GM19025 (cell line): ENCODE measurements around the gene RBPMS2.

Source experiments
- ATAC-seq: cut with Tn5 transposase; IDR thresholded peaks from one replicate; pipeline ENCODE4 v1.9.1; 2021; ENCODE audit warnings: mild to moderate bottlenecking, low read depth, moderate library complexity; ENCODE audit not compliant: unreplicated experiment

The RBPMS2 gene

DNA sequence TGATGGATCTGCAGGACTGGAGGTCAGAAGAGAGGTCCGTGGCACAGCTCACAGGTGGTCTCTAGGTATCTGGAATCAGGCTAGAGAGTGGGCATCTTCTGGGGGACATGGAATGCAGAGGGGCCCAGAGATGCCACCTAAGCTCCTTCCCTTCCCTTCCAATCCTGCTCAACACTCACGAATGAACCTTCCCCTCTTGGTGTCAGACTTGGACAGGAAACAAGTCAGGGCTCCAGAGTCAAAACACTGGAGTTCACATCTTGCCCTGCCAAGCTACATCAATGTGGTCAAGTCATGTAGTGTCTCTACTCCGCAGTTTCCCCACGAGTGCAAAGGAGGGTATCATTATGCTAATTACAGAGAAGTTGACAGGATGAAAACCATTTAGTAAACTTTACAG, 16.0 kb upstream of the RBPMS2 start:
- no peak for ATAC-seq

DNA sequence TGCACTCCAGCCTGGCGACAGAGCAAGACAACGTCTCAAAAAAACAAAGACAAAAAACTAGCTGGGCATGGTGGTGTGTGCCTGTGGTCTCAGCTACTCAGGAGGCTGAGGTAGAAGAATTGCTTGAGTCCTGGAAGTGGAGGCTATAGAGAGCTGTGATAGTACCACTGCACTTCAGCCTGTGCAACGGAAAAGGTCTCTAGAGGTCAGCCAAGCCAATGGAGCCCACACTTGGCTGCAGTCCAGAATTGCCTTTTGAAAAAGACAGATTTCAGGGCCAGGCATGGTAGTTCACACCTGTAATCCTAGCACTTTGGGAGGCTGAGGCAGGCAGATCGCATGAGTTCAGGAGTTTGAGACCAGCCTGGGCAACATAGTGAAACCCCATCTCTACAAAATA, 8.4 kb upstream of the RBPMS2 start:
- no peak for ATAC-seq

- ATAC-seq: no peak
These were observed 7.4 kb upstream of the RBPMS2 start for GRCh38 chr15:64782751-64783150.

GRCh38 chr15:64781299-64781698, 5.9 kb upstream of the RBPMS2 start:
- ATAC-seq: no peak

- no peak for ATAC-seq
These were observed 5.3 kb upstream of the RBPMS2 start for GRCh38 chr15:64780600-64781156.

DNA sequence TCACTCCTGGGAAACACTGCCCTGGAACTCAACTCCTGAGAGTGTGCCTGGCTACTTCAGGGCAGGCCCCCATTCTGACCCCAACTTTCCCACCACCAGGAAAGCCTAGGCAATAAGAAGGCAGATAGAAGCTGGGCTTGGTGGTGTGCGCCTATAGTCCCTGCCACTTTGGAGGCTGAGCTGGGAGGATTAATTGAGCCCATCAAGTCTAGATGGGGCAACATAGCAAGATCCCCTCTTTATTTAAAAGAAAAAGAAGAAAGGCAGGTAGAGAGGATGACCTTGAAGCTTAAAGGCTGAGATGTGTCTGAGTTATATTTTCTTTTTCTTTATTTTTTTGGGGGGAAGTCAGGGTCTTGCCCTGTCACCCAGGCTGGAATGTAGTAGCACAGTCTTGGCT, 4.2 kb upstream of the RBPMS2 start:
- ATAC-seq: no peak

GRCh38 chr15:64779024-64779423, 3.6 kb upstream of the RBPMS2 start:
- no peak for ATAC-seq

- ATAC-seq: no peak
These were observed 1.0 kb upstream of the RBPMS2 start for GRCh38 chr15:64776402-64776786.

DNA sequence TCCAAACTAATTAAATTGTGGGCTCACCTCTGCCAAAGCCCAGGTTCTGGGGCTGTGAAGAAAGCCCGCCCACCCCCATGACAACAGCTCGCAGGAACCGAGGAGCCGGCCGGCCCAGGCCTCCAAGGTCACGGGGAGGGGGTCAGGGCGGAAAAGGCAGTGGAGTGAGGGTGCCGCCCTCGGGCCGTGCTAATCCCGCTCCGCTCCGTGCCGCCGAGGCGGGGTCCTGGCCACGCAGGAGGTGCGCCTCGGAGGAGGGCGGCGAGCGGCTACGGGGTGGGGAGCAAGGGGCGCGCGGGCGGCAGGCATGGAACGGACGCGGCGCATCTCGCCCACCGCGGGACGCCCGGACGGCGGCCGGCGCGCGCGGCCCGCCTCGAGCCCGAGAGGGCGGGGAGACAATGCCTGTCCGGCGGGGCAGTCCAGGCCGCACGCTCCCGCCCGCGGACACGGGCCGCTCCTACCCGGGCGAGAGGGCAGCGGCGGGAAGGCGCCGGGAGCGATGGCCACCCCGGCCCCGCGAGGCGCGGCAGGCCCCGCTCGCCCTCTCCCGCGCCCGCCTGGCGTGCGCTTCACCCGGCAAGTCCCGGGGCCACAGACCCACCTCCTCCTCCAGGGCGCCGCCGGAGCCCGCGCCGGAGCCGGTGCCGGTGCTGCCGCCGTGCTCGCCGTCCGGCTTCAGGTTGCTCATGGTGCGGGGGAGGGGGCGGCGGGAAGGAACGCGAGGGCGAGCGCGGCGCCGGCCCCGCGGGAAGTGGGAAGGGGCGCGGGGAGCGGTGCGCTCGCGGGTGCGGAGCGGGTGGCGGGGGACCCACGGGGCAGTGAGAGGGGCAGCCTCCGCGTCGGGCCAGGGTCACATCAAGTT, 528 bp downstream of the RBPMS2 start:
- ATAC-seq: no peak

DNA sequence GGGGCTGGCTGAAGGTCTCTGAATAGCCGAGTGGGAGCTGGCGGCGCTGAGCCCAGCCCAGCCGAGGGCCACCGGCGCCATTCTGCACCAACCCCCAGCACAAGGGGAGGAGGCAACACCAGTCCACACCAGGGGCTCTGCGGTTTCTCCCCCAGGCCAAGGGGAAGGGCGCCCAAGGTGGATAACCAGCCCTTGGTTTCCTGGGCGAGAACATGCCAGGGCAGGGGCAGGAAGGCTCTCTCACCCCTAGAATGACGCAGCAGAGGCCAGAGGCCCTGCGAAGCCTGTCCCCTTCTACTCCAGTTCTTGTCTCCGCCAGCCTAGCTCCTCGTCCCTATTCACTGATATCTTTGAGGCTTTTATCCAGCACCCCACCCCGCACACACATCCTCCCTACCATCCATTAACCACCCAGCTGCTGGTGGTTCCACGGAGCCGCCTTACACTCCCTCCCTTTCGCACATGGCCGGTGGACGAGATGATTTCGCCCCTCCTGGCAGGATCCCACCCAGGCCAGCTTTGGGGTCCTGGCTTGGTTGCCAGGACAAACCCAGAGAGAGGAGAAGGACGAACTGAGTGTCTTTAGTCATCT, 1.3 kb downstream of the RBPMS2 start:
- ATAC-seq: no peak

GRCh38 chr15:64773606-64774005, 1.8 kb downstream of the RBPMS2 start:
- no peak for ATAC-seq

DNA sequence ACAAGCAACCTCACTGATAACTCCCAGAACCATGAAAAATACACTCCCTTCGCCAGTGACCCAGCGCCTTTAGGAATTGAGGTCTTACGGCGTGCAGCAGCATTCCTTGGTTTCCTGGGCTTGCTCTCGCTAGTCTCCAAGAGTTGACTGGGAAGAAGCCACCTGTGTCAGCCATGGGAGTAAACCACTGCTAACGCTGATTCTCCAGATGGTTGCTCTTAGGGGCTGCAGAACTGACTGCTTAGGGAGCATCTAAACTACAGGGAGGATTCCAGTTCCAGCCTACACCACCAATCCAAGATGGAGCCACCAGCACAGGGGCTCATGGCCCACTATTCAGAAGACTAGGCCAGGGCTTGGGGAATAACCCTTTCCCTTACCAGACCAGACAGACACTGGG, 2.4 kb downstream of the RBPMS2 start:
- no peak for ATAC-seq

GRCh38 chr15:64772488-64772887, 2.9 kb downstream of the RBPMS2 start:
- no peak for ATAC-seq

DNA sequence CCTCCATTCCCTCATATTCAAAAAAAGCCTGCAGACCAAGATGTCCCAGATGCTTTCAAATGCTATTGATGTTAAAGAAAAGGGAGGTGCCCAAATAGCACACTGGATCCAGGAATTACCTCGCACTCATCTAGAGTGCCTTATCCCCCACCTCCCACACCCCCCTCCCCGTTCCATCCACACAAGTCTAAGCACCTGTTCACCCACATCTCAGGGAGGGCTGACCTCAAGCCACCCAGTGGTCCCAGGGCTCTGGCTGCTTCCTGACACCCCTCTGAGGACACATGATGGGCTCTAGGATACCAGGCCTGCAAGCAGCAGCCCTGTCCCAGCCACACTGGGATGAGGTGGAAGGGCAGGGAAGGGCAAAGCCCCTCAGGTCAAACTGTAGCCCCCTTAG, 4.8 kb downstream of the RBPMS2 start:
- ATAC-seq: no peak

GRCh38 chr15:64767203-64767602, 8.2 kb downstream of the RBPMS2 start:
- ATAC-seq: no peak

- ATAC-seq: no peak
These were observed 9.3 kb downstream of the RBPMS2 start for GRCh38 chr15:64766058-64766457.

DNA sequence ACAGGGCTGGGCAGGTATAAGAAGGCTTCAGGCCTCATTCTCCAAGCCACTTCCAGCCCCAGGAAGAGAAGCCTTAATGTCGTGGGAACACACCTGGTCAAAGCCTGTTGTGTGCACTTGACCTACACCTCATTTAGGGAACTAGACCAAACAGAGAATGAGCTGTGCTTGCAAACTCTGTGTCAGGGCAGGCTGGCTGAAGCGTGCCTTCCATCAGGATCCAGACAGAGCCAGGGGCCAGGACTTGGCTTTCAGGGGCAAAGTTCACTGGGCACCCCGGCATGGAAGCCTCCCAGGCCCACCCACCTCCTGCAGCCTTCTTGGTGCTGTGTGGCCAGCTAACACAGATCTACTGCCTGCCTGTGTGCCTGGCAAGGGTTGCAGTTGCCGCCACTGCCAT, 11.5 kb downstream of the RBPMS2 start:
- ATAC-seq: no peak

DNA sequence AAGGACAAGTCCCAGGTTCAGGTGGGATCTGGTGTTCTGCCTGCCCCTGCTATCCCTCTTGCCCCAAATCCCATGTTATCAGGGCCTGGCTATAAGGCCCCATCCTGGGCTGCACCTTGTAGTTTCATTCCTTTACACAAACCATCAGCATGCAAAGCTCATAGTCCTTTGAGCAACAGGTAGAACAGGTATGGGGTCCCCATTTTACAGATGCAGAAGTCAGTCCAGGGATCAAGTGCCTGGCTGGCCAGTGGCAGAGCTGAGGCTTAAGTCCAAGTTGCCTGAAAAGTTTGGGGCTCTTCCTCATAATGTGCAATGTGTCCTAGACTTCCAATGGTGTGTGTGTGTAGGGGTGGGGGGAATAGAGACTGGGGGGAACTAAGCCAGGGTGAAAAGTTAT, 11.9 kb downstream of the RBPMS2 start:
- no peak for ATAC-seq

DNA sequence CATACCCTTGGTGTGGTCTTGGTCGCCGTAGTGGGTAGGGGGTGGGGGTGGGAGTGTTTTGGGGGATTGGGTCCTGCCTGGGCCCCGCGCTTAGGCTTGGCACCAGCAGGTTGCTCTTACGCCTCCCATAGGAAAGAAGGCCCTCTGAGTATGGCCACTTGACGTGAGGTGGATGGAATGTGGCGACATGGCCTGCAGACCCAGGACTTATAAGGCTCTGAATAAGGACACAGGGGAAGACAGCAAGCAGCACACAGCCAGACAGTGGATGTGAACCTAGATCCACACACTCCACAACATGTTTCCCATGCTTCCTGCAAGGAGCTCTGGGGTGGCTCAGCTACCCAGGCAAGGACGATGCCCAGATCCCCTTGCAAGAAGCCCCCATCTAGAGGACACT, 12.4 kb downstream of the RBPMS2 start:
- ATAC-seq: no peak

DNA sequence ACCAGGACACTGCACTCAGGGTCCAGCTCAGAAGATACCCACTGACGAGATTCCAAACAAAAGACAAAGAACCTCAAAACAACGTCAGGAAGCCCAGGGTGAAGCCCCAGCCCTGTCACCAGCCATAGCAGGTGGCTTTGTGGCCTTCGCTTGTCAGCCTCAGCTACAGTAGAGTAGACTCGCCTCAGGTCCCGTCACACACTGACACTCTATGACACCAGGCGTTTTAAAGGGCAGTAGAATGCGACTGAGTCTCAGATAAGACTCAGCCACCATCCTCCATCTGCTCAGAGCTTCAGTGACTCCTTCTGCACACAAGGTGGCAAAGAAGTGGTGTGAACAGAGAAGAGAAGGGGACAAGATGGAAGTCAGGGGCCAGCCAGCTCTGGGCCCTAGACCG, 12.8 kb downstream of the RBPMS2 start:
- ATAC-seq: no peak

DNA sequence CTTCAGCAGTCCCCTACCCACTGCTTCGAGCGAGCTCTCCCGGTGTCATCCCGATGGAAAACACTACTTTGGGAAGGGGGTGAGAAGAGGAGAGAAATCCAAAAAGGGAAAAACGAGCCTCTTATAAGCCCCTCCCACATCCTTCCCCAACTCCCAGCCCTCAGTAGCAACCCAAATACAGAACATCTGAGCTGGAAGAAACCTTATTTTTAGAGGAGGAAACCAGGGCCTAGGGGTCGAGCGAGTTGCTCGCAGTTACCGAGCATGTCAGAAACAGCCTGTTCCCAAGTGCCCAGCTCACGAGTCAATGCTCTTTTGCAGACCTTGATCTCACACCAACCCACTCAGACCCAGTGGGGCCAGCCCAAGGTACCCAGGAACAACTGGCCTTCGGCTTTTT, 14.2 kb downstream of the RBPMS2 start:
- no peak for ATAC-seq

GRCh38 chr15:64760056-64760455, 15.3 kb downstream of the RBPMS2 start:
- no peak for ATAC-seq
